ENCODE results near the gene C10orf90.

C10orf90 gene

DNA sequence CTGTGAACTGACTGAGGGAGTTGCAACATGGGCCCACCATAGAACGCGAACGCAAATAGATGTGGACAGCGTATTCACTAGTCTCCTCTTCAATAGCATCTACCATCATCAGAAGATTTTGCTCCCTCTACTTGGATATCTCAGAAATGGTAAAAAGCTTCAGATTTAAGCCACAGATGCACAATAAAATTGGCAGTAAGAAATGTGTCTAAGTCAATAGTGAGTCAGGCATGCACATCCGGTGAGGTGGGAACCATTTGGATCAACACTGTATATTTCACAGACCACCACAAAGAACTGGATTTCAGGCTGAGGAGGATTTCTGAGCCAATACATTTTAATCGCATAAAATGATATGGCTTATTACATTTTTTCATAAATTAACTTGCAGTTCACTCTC is 170.7 kb downstream of the C10orf90 start:
- no peak for DNase-seq

- no peak for DNase-seq
Observed at GRCh38 chr10:126497672-126498071, 172.8 kb downstream of the C10orf90 start.

- DNase-seq: no peak
Observed at GRCh38 chr10:126496771-126497545, 173.5 kb downstream of the C10orf90 start.

DNA sequence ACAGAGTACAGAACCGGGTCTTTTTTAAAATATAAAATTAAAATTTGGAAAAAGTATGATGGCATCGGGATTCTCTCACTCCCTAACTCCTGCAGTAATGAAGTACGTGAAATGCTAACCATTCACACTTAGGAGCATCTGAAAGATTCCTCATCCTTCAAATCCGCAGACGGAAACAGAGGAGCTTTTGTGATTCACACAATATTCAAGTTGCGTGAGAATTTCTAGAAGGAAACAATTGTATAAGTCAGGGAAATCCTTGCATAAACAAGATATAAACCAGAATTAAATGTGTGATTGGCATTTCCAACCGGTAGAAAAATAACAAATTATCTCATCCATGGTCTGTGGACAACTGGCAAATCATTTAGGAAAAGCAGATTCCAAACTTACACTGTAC is 179.0 kb downstream of the C10orf90 start:
- DNase-seq: no peak

GRCh38 chr10:126481181-126481580 is 189.3 kb downstream of the C10orf90 start:
- no peak for DNase-seq

DNA sequence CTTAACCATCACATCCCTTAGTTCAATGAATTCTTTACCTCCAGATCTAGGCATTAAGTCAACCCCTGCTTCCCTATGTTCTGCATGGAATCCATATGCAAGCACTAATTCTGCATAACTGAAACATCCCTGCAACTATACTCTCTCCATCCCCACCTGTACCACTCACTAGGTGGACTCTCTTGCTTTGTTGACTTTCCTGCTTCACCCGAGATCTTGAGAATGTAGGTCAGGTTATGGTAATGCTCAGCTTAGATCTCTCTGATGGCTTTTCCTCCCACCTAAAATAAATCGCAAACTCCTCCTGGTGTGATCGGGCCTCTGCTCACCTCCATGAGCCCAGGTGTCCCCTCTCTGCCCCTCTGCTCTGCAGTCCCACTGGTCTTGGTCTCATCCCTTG is 189.8 kb downstream of the C10orf90 start:
- DNase-seq: no peak

- DNase-seq: no peak
Observed at GRCh38 chr10:126479280-126479895, 191.1 kb downstream of the C10orf90 start.

DNA sequence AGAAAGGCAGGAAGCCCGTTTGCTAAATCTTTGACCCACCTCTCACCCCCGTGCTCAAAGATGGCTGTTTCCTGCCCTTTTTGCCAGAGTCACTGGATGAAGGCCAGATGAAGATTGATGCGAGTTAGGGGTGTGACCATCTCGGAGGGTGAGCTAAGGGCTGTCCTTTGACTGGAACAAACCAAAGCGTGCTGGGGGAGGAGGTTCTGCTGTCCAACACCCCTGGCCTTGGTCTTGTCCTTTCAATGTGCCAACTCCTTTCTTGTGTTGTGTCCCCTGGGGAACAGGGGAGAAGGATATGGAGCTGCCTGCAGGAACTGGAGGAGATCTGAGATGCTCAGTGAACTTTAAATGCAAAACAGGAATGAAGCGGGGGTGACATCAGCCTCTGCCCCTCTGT is 191.9 kb downstream of the C10orf90 start:
- no peak for DNase-seq

GRCh38 chr10:126476246-126476645 is 194.2 kb downstream of the C10orf90 start:
- no peak for DNase-seq

GRCh38 chr10:126475074-126475691 is 195.3 kb downstream of the C10orf90 start:
- DNase-seq: no peak

DNA sequence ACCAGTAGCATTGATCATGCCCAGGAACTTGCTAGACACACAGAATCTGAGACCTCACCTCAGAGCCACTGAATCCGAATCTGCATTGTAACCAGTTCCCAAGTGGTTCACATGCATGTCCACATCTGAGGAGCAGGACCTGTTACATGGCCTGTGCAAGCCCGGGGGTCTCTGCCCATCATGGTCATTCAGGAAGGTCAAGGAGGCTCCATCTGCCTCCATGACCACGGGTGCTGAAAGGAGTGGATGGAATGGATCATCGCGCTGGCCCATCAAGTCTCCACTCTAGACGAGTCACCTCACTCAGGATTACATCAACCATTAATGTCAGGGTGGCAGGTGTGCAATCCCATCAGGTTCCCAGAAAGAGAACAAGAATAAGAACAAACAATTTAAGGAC is 196.5 kb downstream of the C10orf90 start:
- no peak for DNase-seq

DNA sequence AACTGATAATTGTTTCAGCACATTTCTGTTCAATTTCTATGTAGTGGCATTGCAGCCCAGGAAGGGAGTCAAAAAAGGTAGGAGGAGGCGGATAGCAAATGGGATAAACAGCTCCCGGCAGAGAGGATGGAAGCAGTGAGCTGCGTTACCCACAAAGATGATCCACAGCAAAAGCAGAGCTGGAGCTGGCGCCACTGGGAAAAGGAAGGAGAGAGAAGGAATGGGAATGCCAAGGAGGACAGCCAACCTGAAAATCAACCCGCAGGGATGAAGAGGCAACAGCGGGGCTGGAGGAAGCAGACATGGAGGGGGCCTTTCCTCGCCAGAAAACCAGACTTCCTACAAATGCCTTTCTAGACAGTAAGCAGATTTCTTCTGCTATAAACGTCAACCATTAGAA is 199.5 kb downstream of the C10orf90 start:
- DNase-seq: no peak

DNA sequence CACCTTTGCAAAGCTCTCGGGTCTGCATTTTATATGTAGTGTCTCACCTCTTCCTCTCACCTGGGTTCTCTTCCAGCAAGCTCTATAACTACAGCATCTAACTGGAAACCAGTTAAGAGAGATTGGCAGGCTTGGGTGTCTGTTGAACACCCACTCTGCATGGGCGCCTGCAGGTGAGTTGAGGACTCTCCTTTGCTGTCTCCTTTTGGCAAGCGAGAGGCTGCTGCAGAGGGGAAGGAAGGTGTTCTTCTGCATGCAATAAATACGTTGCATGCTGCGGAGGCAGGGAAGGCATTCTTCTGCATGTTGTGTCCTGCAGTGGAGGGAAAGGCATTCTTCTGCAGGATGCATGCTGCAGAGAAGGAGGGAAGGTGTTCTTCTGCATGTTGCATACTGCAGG is 200.8 kb downstream of the C10orf90 start:
- DNase-seq: no peak

DNA sequence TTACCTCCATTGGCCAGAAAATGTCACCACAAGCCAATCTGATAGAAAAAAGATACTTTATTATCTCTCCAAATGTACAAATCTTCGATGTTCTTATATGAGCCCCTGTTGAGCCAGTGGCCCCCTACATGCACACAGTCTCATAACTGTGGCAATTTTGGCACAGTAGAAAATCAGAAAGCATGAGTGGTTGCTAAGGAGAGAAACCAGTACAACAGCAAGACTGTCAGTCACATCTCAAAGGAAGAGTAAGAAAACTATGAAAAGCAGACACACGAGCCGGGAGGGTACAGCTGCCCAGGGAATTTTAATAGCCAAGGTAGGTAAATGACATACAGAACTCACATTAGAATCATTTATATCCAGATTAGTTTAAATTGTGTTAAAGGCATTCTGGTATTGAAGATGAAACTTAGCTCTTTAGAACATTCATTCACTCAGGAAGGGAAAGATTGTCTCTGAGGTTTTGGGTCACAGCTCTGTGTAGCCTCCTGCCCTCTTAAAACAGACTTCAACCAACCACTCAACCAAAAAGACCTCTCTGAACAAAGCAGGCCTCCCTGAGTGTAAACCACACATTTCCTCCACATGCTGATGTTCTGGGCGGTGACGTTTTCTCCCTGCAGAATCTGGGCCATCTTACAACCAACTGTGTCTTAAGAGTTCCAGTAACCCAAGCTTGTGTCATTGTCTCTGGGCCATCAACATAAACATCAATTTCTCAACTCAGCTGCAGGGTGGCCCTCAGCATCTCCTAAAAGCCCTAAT is 201.4 kb downstream of the C10orf90 start:
- no peak for DNase-seq

DNA sequence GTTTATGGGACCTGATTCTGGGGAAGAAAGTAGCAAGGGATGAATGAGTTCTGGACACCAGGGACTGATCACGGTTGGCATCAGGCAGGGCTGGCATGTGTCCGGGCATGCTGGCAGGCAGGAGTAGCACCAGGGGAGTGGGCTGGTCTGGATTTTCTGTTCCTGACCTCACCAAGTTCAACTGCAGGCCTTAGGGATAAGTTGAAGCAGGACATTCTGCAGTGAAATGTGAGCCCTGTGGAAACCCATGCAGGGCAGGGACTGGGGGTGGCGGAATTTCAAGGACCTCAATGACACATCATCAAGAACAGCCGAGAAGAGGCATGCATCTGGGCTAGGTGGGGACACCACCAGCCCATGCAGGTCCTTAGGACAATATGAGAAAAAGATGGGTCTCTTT is 202.0 kb downstream of the C10orf90 start:
- no peak for DNase-seq

- no peak for DNase-seq
Observed at GRCh38 chr10:126465771-126466170, 204.7 kb downstream of the C10orf90 start.

GRCh38 chr10:126463286-126463685 is 207.2 kb downstream of the C10orf90 start:
- no peak for DNase-seq

- no peak for DNase-seq
Observed at GRCh38 chr10:126461289-126461940, 209.1 kb downstream of the C10orf90 start.

DNA sequence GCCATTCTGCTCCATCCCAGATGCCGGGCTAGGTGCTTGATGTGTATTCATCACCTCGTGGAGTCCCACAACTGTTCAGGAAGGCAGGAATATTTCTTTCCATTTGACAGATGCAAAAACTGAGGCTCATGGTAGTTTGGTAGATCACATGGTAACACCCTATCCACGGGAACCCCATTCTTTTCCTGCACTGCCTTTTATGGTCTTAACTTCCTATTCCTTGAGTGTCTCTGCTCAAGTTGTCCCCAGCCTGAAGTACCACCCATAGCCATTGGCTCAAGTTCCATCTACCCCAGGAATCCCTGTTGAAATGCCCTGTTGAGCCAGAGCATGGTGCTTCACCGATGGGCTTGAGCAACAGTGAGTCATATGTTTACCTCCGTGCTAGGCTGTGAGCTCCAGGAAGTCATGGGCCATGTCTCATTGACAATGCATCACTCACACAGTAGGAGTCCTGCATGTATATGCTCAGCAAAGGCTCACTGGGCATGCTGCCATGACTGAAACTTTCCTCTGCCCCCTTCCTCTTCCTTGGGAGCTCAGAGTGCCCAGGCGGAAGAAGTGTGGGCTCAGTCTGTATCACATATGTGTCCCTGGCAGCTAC is 210.5 kb downstream of the C10orf90 start:
- no peak for DNase-seq

- DNase-seq: no peak
Observed at GRCh38 chr10:126459032-126459831, 211.3 kb downstream of the C10orf90 start.

DNA sequence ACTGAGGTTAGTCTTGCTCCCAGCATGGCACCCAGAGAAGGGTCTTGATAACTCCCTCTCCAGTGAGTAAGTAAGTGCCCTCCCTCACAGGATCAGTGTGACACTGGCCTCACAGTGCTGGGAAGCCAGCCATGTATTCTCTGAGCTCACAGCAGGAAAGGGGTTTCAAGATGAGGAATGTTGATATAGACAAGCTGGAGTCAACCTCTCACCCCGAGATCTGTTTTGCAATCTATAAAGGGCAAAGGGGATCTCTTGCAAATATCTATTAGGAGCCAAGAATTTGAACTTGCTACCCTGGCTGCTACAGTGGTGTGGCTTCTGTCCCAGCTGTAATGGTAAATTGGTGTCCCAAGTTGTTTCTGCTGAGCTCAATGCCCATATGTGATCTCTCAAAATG is 212.0 kb downstream of the C10orf90 start:
- no peak for DNase-seq

DNA sequence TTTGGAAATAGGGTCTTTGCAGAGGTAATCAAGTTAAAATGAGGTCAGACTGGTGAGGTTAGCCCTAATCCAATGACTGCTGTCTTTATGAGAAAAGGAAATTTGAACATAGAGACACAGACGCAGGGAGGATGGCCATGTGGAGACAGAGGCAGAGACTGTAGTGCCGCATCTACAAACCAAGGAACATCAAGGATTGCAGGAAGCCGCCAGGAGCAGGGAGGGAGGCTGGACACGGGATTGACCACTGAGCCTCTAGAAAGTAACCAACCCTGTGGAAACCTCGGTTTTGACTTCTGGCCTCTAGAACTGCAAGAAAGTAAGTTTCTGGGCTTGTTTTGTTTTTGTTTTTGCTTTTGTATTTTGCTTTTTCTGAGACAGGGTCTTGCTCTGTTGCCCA is 213.9 kb downstream of the C10orf90 start:
- no peak for DNase-seq
